HepG2 (cell line): ENCODE measurements around the gene MCC. TPM values are rescaled to one million over a fixed set of nuclear protein-coding genes. Genes with fewer than 3 reads are reported as not detected.

Source experiments
- ATAC-seq: fragments of 200-7000 bp; cut with Tn5 transposase; 3 replicates; pipeline ENCODE4 v1.9.1; 2020; ENCODE audit warnings: mild to moderate bottlenecking, moderate library complexity
- BruUV-seq: library from RNA; stranded (reverse); fragments of 400-500 nt; replicated peaks from 2 replicates; lab custom pipeline; 2021; lab: Mats Ljungman, UMichigan
- CTCF ChIA-PET: fragments of 300-600 bp; formaldehyde crosslinking; extraction: SDS; loops from one replicate; lab custom pipeline; 2021; ENCODE audit warnings: low total read pairs, inconsistent platforms, low intra/inter-chr PET ratio; lab: Yijun Ruan, JAX
- POLR2A ChIA-PET: fragments of 350-600 bp; sonication (Branson Sonifier 250); formaldehyde crosslinking; loops from one replicate; lab custom pipeline; 2020; ENCODE audit warnings: antibody characterized with exemption, inconsistent platforms; lab: Yijun Ruan, JAX
- DNase-seq: peaks from one replicate; pipeline ENCODE4 v3.0.0-alpha.2; 2015; ENCODE audit warnings: low spot score
- FAIRE-seq: peaks from 3 replicates; lab custom pipeline; 2011; peaks lifted over from hg19 to GRCh38; lab: Jason Lieb, UNC
- H2AFZ ChIP-seq: one replicate; pipeline ENCODE4 v1.6.1; 2011; ENCODE audit warnings: low read length, inconsistent platforms
- H3K27ac ChIP-seq: fragments of 300-600 bp; 3 replicates; pipeline ENCODE4 v1.8.0; 2011; ENCODE audit warnings: mixed run types, mild to moderate bottlenecking, mixed read lengths, low read length, inconsistent platforms; ENCODE audit not compliant: insufficient read depth; ENCODE audit errors: extremely low read length
- H3K27me3 ChIP-seq, 2 experiments: fragments of 200-600 bp in 1 of 2; 2 replicates in 1 of 2; 3 replicates in 1 of 2; pipeline versions ENCODE4 v1.6.0 to v1.8.0; 2011; ENCODE audit warnings: low read length in 2 of 2, mild to moderate bottlenecking in 2 of 2, moderate library complexity in 2 of 2, inconsistent platforms in 1 of 2; ENCODE audit not compliant: insufficient read depth in 2 of 2, control insufficient read depth in 1 of 2
- H3K36me3 ChIP-seq, 2 experiments: fragments of 200-600 bp in 1 of 2; replicated peaks in 1 of 2; 2 replicates in 1 of 2; 3 replicates in 1 of 2; pipeline versions ENCODE4 v1.5.1 to v1.8.0; 2011; ENCODE audit warnings: low read length in 2 of 2, inconsistent platforms in 1 of 2; ENCODE audit not compliant: insufficient read depth in 2 of 2, control insufficient read depth in 1 of 2
- H3K4me1 ChIP-seq: 2 replicates; pipeline ENCODE4 v1.5.1; 2012; ENCODE audit warnings: low read length, inconsistent platforms; ENCODE audit not compliant: insufficient read depth
- H3K4me2 ChIP-seq: 2 replicates; pipeline ENCODE4 v1.6.0; 2011; ENCODE audit warnings: low read depth, low read length, inconsistent platforms
- H3K4me3 ChIP-seq, 3 experiments: fragments of 200-600 bp in 1 of 3; sonication (generic), shearing (Covaris generic) in 1 of 3; replicated peaks in 1 of 3; 2 replicates each; pipeline ENCODE4 v1.5.1; 2011 to 2016; ENCODE audit warnings: low read length in 3 of 3, inconsistent platforms in 2 of 3, low read depth in 2 of 3, mild to moderate bottlenecking in 2 of 3, control low read depth in 1 of 3, mixed read lengths in 1 of 3; ENCODE audit not compliant: insufficient read depth in 1 of 3
- H3K79me2 ChIP-seq: one replicate; pipeline ENCODE4 v1.6.1; 2011; ENCODE audit warnings: low read length, inconsistent platforms; ENCODE audit not compliant: insufficient read depth
- H3K9ac ChIP-seq: 2 replicates; pipeline ENCODE4 v1.6.0; 2011; ENCODE audit warnings: mild to moderate bottlenecking, low read depth, low read length, inconsistent platforms; ENCODE audit not compliant: insufficient read depth
- H3K9me3 ChIP-seq: 2 replicates; pipeline ENCODE4 v1.5.1; 2012; ENCODE audit warnings: mild to moderate bottlenecking, low read length
- H4K20me1 ChIP-seq: 2 replicates; pipeline ENCODE4 v1.6.0; 2011; ENCODE audit warnings: inconsistent platforms, mild to moderate bottlenecking, low read length, moderate library complexity; ENCODE audit not compliant: insufficient read depth
- HDAC2 ChIP-seq: sonication (generic); formaldehyde crosslinking; IDR thresholded peaks from 2 replicates; pipeline ENCODE4 v1.4.0; 2020; ENCODE audit warnings: missing genetic modification reagents
- HOXA3 ChIP-seq: sonication (generic); formaldehyde crosslinking; IDR thresholded peaks from 2 replicates; pipeline ENCODE4 v1.5.0; 2020; ENCODE audit warnings: missing genetic modification reagents
- HOXA5 ChIP-seq: sonication (generic); formaldehyde crosslinking; IDR thresholded peaks from 2 replicates; pipeline ENCODE4 v1.4.0; 2020; ENCODE audit warnings: missing genetic modification reagents
- MAFF ChIP-seq: IDR thresholded peaks from 2 replicates; pipeline ENCODE4 v1.6.1; 2011; ENCODE audit warnings: low read depth, low read length, improper control_type of control experiment
- MAFK ChIP-seq, 2 experiments: IDR thresholded peaks in 1 of 2; conservative IDR thresholded peaks in 1 of 2; 2 replicates each; pipeline ENCODE4 v1.6.1; 2011; ENCODE audit warnings: improper control_type of control experiment in 2 of 2, low read length in 2 of 2
- MEF2D ChIP-seq: sonication (generic); formaldehyde crosslinking; IDR thresholded peaks from 2 replicates; pipeline ENCODE4 v1.5.1; 2020; ENCODE audit warnings: mild to moderate bottlenecking, missing genetic modification reagents
- NFE2L2 ChIP-seq: fragments of 150-350 bp; IDR thresholded peaks from 2 replicates; pipeline ENCODE4 v1.6.1; 2014; ENCODE audit warnings: low read length
- SP2 ChIP-seq: sonication (generic); formaldehyde crosslinking; IDR thresholded peaks from 2 replicates; pipeline ENCODE4 v1.5.1; 2020; ENCODE audit warnings: mild to moderate bottlenecking, missing genetic modification reagents
- TBL1XR1 ChIP-seq: fragments of 150-350 bp; IDR thresholded peaks from 2 replicates; pipeline ENCODE4 v1.6.1; 2014; ENCODE audit warnings: borderline replicate concordance, low read length; ENCODE audit not compliant: partially characterized antibody
- TCF7L2 ChIP-seq: IDR thresholded peaks from 2 replicates; pipeline ENCODE4 v1.6.1; 2011; ENCODE audit warnings: mild to moderate bottlenecking, low read depth, low read length, moderate library complexity
- WIZ ChIP-seq: sonication (generic); formaldehyde crosslinking; IDR thresholded peaks from 2 replicates; pipeline ENCODE4 v1.5.1; 2020; ENCODE audit warnings: mild to moderate bottlenecking, missing genetic modification reagents
- ZBTB38 ChIP-seq: sonication (generic); formaldehyde crosslinking; IDR thresholded peaks from 2 replicates; pipeline ENCODE4 v1.5.1; 2020; ENCODE audit warnings: mild to moderate bottlenecking, missing genetic modification reagents
- WGBS: methylation state at CpG from one replicate; pipeline ENCODE4 v1.1.6; 2017; ENCODE audit warnings: low lambda C conversion rate; 5-methylcytosine and 5-hydroxymethylcytosine counted together
- in situ Hi-C: cut with HindIII; loops from 2 replicates; pipeline ENCODE4 v1.10.0; 2017; ENCODE audit warnings: low pct_unique_long_range_greater_than_20kb; ENCODE audit not compliant: extremely low pct_ligation_motif_present
- intact Hi-C: fragments of 100-400 bp; cut with micrococcal nuclease; formaldehyde crosslinking; loops from one replicate; pipeline ENCODE4 v1.10.0; 2022; ENCODE audit not compliant: unreplicated experiment
- polyA plus RNA-seq, 8 experiments: library from polyadenylated mRNA; depleted of rRNA in 3 of 8; stranded (reverse) in 7 of 8; unstranded in 1 of 8; fragments of >200 nt; fragmentation: Illumina TruSeq in 4 of 8; extraction: Trizol in 4 of 8; gene quantifications; 2 replicates each; pipeline versions ENCODE4 v1.2.1 to v1.2.3, GENCODE V29; 2011 to 2016; ENCODE audit warnings: low read depth in 4 of 8, missing spikeins in 1 of 8, mixed read lengths in 1 of 8; ENCODE audit not compliant: insufficient read depth in 1 of 8
- total RNA-seq, 5 experiments: library from RNA; depleted of rRNA; stranded (reverse); fragments of >200 nt; fragmentation: Illumina TruSeq; extraction: Trizol; gene quantifications; 2 replicates each; pipeline ENCODE4 v1.2.3, GENCODE V29; 2016; ENCODE audit warnings: low read depth in 1 of 5

MCC gene
- total and polyA plus RNA-seq, 2 of the 13 experiments (the other 11 are each of a cell fraction or from before 2014, with no cell fraction given) = 0.55 to 2.4 TPM

GRCh38 chr5:113531481-113532159 lies 43.4 kb upstream of the MCC start:
- no peak overlapping the region for H3K4me3 ChIP-seq
- H3K4me1 ChIP-seq = no peaks in the 10 kb centered on the region
- no peak overlapping the region for H3K4me2 ChIP-seq
- H3K9me3 ChIP-seq = no peaks in the 10 kb centered on the region
- intact Hi-C loops (no loop called here), in situ Hi-C loops (no loop called here)
- TF ChIP-seq MAFF = peak; percentile 74
- no peak for TF ChIP-seq HOXA3
- no peak for TF ChIP-seq MEF2D (CRISPR knock-in tag)
- TF ChIP-seq HOXA5 = no peak
- TF ChIP-seq NFE2L2 = peak; percentile 93
- no peak for TF ChIP-seq HDAC2 (CRISPR knock-in tag)
- TF ChIP-seq WIZ (CRISPR knock-in tag) = no peak
- TF ChIP-seq SP2 (CRISPR knock-in tag) = no peak
- no peak for TF ChIP-seq ZBTB38
- TF ChIP-seq TCF7L2 = no peak
- peak; percentile 80 to 88 for TF ChIP-seq MAFK (conservative IDR thresholded peaks at IDR 0.05 in 1 of 2, IDR thresholded peaks at IDR 0.05 in 1 of 2; ENCODE audit: low read length in 2 of 2)
- no peak for TF ChIP-seq TBL1XR1
- 84% methylated on average over 2 of the region's 2 CpGs for WGBS
- no peaks in the 10 kb centered on the region for H4K20me1 ChIP-seq
- ATAC-seq (no peak), FAIRE-seq (no peak), DNase-seq (no peak)
- H3K27me3 ChIP-seq = no peaks in the 10 kb centered on the region
- peaks cover 0 to 14% of the 10 kb centered on the region in 2 experiments; a peak in 2 of 5 replicates for H3K36me3 ChIP-seq
- H3K79me2 ChIP-seq = no peaks in the 10 kb centered on the region
- H2AFZ ChIP-seq = no peak overlapping the region
- CTCF ChIA-PET = no interaction called here
- POLR2A ChIA-PET = interaction anchor here (1.1 kb wide), 1 partner anchor 18 kb away, joined by 3 read pairs; the partner anchor contains the start of gene YTHDC2
- H3K9ac ChIP-seq = no peak overlapping the region
- no peak overlapping the region for H3K27ac ChIP-seq
- no TSS peak for BruUV-seq
